ENCODE measurements around the gene ERICH2. TPM values are rescaled to one million over a fixed set of nuclear protein-coding genes. Genes with fewer than 3 reads are reported as not detected.

The ERICH2 gene
- total RNA-seq, 1 donor from 2014 or later: not detected

DNA sequence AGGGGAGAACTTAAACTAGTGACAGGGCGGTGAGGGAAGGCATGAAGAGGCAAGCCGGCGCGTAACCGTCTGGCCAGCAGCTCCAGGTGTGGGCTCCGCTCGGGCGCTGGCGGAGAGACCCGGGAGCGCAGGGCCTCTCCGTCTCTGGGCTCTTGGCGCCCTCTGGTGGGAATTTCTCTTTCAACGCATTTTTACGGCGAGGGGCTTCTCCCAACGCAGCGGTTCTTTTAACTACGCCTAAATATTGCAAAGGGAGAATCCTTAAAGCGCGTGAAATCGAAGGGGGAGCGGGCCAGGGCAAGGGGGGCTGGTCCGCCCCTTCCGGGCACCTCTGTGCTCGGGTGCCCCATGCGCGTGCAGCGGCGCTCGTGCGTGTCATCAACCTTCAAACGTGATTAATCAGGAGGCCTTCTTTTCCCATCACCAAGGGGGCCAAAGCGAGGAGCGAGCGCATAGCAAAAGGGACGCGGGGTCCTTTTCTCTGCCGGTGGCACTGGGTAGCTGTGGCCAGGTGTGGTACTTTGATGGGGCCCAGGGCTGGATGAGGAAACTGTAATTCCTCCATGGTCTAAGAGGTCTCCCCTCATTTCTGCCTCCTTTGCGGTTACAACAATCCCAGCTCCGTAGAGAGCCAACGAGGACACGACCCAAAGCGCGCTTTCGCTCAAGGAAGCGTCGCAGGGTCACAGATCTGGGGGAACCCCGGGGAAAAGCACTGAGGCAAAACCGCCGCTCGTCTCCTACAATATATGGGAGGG is 45.7 kb downstream of the ERICH2 start:
- no peak for DNase-seq (ENCODE audit: extremely low read depth, low read depth, low spot score)

DNA sequence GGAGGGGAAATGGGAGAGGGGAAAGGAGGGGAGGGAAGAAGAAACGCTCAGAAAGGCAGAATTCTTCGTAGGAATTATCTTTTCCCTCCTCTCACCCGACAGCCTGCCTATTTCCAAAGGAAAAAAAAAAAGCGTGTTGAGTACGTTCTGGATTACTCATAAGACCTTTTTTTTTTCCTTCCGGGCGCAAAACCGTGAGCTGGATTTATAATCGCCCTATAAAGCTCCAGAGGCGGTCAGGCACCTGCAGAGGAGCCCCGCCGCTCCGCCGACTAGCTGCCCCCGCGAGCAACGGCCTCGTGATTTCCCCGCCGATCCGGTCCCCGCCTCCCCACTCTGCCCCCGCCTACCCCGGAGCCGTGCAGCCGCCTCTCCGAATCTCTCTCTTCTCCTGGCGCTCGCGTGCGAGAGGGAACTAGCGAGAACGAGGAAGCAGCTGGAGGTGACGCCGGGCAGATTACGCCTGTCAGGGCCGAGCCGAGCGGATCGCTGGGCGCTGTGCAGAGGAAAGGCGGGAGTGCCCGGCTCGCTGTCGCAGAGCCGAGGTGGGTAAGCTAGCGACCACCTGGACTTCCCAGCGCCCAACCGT is 46.4 kb downstream of the ERICH2 start, which contains the start of gene GAD1:
GAD1 (plus strand) TSS at position 384 of the 589 bp plus-strand sequence. CDS start 1,705 bp downstream, outside the sequence.
- DNase-seq (ENCODE audit: extremely low read depth, low read depth, low spot score): no peak

- no peak for DNase-seq (ENCODE audit: extremely low read depth, low read depth, low spot score)
These were observed 47.2 kb downstream of the ERICH2 start for GRCh38 chr2:170817093-170818035.

DNA sequence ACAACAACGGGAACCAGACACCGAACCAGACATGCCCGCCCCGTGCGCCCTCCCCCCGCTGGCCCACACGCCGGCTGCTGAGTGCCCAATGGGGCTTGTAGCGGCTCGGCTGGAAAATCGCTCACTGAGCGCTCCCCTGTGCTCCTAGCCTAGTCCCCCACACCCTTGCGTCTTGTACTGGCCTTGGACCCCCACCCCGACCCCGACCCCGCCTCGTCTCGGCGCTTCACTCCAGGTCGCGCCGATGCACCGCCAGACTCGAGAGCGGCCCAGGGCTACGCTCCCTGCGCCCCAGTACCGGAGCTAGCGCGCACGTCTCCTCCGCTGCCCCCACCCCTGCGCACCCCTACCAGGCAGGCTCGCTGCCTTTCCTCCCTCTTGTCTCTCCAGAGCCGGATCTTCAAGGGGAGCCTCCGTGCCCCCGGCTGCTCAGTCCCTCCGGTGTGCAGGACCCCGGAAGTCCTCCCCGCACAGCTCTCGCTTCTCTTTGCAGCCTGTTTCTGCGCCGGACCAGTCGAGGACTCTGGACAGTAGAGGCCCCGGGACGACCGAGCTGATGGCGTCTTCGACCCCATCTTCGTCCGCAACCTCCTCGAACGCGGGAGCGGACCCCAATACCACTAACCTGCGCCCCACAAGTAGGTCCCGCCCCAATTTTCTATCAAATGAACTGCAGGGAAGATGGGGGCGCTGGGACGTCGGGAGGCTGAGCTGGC is 48.0 kb downstream of the ERICH2 start:
- DNase-seq (ENCODE audit: extremely low read depth, low read depth, low spot score): no peak

DNA sequence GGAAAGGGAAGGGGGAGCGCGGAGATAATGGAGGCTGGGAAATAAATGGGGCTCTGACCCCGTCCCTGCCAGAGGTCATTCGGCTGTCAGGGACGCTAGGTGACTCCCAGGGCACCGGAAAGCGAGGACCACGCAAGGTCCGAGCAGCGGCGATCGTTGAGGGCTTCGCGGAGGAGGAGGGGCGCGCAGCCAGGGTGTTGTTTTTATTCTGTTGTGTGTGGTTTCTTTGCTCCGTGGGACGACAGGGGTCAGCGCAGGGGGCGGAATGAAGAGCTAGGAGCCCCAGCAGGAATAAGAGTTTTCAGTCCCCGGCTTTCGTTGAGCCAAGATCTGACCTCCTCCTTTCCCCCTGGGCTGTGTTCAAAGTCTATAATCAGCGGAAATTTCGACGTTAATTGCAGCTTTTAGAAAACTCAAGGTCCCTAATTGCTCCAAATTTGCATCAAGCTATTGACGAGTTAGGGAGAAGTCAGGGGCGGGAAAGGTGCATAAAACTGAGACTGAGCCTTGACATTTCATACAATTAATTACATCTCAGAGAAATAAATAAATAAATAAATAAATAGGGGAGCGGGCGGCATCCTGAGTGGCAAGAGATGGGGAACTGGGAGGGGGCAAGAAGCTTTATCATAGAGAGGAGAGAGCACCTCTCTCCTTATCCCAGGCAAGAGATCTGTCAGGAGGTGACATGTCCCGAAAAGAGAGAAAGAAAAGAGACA is 48.7 kb downstream of the ERICH2 start:
- no peak for DNase-seq (ENCODE audit: extremely low read depth, low read depth, low spot score)

GRCh38 chr2:170819680-170820664 is 49.8 kb downstream of the ERICH2 start:
- no peak for DNase-seq (ENCODE audit: extremely low read depth, low read depth, low spot score)

GRCh38 chr2:170820757-170821530 is 50.8 kb downstream of the ERICH2 start:
- no peak for DNase-seq (ENCODE audit: extremely low read depth, low read depth, low spot score)

GRCh38 chr2:170821531-170822289 is 51.5 kb downstream of the ERICH2 start:
- DNase-seq (ENCODE audit: extremely low read depth, low read depth, low spot score): no peak

DNA sequence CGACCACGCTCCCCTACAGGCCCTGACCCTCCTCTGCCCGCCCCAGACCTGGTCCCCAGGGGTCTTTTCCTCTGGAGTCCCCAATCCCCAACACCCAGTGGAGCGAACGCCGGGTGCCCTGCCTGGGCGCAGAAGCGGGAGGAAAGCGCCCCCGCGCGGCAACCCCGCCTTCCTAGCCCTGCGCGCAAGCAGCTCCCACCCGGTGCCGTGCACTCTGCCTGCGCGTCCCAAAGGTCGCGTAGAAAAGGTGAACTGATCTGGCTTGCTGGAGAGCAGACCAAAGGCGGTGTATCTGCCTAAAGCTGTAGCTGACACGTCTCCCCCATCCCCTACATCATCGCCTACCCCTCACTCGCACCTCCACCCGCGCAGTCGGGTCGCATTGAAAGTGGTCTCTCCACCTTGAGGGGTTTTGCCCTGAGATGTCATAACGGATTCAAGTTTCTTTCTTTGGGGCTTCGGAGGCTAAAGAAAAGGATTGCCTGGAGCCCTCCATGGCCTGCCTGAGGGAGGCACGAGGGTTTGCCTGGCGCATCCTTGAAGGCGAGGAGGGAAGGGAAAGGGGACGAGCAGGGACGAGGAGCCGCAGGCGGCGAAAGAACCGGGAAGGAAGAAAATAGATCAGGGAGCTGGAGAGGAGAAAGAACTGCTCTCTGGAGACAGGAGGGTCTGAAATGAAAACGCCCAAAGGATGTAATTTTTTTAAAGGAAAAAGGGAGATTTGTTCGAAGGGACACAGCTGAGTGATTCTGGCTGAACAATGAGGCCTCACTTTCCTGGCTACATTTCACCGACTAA is 52.3 kb downstream of the ERICH2 start:
- DNase-seq (ENCODE audit: extremely low read depth, low read depth, low spot score): no peak

DNA sequence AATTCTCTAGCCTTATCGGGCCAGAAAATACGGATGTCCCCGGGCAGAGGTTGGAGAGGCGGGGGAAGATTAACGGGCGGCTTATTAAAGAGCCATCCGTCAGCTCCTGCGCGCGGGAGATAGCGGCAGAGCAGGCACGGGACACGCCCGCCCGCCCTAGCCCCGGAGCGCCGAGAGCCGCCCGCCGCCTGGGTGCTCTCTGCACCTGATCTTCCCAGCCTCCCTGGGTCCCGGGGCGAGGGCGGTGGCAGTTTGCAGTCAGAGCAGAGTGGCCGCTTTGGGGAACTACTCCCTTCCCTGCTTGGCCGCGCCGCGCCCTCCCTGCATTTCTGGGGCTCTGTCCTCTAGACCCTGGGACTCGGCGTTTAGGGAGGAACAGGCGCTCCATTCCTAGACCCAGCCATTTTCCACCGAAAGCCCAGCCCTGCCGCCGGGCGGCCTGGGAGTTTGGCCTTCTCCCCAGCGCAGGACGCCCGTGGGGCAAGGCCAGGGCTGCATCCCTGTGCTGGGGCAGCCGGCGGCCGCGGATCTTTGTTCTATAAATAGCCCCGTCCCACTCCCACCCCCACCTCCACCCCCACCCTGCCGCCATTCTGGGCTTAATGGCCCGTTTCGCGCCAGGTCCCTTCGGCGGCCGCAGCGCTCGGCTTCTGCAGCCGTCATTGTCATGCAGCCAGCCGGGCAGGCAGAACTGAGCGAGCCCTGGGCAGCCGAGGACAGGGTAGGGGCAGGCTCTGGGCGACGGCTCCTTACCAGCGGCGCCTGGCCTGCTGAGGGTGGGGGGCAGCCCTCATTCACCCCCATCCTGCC is 53.1 kb downstream of the ERICH2 start:
- DNase-seq (ENCODE audit: extremely low read depth, low read depth, low spot score): no peak

DNA sequence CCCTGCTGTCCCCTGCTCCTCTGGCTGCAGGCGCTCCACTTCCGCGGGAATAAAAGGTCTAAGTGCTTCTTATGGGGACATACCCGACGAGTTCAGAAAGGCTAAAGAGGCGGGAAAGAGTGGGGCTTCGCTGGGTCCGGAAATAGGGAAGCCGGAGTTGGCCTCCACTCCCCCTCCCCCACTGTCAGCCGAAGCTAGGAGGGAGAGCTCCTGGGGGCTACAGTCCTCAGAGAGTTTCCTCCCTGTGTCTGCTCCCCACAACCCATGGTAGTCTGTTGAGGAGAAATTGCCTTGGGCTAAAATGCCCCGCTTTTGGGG is 53.7 kb downstream of the ERICH2 start:
- no peak for DNase-seq (ENCODE audit: extremely low read depth, low read depth, low spot score)

DNA sequence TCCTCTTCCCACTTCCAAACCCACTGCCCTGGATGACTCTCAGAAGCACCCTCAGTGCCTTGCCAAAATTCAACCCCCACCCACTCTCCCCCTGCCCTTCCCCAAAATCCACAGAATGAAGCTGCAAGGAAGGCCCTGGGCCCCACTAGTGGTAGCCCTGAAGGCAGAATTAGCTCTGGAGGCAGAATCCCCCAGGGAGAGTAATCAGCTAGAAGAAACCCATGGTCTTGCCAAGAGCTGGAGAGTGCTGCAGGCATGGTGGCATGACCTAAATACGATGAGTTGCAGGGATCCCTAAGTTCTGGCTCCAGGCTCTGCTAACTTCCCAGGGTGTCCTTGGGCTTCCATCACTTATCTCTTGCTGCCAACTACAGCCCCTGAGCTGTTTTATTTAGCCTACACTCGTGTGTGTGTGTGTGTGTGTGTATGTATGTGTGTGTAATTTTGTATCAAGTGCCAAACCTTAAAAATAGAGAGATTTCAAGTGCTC is 54.4 kb downstream of the ERICH2 start:
- no peak for DNase-seq (ENCODE audit: extremely low read depth, low read depth, low spot score)

DNA sequence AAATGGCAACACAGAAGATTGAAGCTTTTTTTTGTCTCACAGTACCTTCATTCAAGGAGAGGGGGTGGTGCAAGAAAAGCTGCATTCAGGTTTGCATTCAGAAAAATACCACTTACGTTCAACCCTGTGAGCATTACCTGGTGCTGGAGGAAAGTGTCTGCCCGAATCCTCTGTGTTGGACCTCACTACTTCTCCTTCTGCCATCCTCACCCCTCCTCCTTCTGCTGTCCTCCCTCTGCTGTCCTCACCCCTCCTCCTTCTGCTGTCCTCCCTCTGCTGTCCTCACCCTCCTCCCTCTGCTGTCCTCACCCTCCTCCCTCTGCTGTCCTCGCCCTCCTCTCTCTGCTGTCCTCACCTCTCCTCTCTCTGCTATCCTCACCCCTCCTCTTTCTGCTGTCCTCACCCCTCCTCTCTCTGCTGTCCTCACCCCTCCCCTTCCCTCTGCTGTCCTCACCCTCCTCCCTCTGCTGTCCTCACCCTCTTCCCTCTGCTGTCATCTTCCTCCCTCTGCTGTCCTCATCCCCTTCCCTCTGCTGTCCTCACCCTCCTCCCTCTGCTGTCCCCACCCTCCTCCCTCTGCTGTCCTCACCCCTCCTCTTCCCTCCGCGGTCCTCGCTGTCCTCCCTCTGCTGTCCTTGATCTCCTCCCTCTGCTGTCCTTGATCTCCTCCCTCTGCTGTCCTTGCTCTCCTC is 57.8 kb downstream of the ERICH2 start:
- no peak for DNase-seq (ENCODE audit: extremely low read depth, low read depth, low spot score)

DNA sequence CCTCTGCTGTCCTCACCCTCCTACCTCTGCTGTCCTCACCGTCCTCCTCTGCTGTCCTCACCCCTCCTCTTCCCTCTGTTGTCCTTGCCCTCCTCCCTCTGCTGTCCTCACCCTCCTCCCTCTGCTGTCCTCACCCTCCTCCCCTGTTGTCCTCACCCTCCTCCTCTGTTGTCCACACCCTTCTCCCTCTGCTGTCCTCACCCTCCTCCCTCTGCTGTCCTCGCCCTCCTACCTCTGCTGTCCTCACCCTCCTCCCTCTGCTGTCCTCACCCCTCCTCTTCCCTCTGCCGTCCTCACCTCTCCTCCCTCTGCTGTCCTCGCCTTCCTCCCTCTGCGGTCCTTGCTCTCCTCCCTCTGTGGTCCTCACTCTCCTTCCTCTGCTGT is 58.3 kb downstream of the ERICH2 start:
- DNase-seq (ENCODE audit: extremely low read depth, low read depth, low spot score): no peak

DNA sequence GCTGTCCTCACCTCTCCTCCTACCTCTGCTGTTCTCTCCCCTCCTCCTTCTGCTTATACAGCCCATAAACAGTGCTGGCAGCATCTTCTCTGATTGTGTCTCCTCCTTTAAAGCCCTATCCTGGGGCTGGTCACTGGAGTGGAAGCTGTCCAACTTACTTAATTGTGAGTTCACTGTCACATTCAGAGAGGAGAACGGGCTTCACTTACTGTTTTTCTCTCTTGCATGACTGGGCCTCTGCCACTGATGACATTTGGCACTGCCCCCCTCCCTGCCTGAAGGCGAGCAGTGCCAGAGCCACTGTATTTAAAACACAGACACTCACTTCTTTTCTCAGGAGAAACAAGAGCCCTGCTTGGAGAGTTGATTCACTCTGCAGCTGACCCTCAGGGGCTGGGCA is 58.9 kb downstream of the ERICH2 start:
- DNase-seq (ENCODE audit: extremely low read depth, low read depth, low spot score): no peak
